MCF 10A (cell line): Measurements from ENCODE around the gene NME9. TPM values are rescaled to one million over a fixed set of nuclear protein-coding genes. Genes with fewer than 3 reads are reported as not detected.

Experiments used
- BruUV-seq: library from RNA; stranded (reverse); fragments of 400-500 nt; replicated peaks from 2 replicates; lab custom pipeline; 2021; lab: Mats Ljungman, UMichigan
- CTCF ChIA-PET: fragments of 300-600 bp; sonication (Branson Sonifier 250); formaldehyde crosslinking; extraction: SDS; loops from one replicate; lab custom pipeline; 2021; ENCODE audit warnings: antibody characterized with exemption, inconsistent platforms; lab: Yijun Ruan, JAX
- POLR2A ChIA-PET: fragments of 300-600, 350-650 bp; sonication (Branson Sonifier 250); formaldehyde crosslinking; extraction: SDS; loops from one replicate; lab custom pipeline; 2020; ENCODE audit warnings: antibody characterized with exemption, inconsistent platforms; lab: Yijun Ruan, JAX
- DNase-seq: peaks from one replicate; pipeline ENCODE4 v3.0.0-alpha.2; 2018; ENCODE audit not compliant: unreplicated experiment
- H3K27ac Mint-ChIP-seq: one replicate; pipeline ENCODE4 v1.8.0; 2022; ENCODE audit warnings: mild to moderate bottlenecking, low read depth, mixed read lengths; ENCODE audit not compliant: unreplicated experiment
- H3K27me3 Mint-ChIP-seq: one replicate; pipeline ENCODE4 v1.8.0; 2022; ENCODE audit warnings: mixed read lengths; ENCODE audit not compliant: insufficient read depth, unreplicated experiment
- H3K36me3 Mint-ChIP-seq: one replicate; pipeline ENCODE4 v1.8.0; 2022; ENCODE audit warnings: mild to moderate bottlenecking, moderate library complexity, mixed read lengths; ENCODE audit not compliant: insufficient read depth, unreplicated experiment
- H3K4me1 Mint-ChIP-seq: one replicate; pipeline ENCODE4 v1.8.0; 2022; ENCODE audit warnings: mixed read lengths; ENCODE audit not compliant: insufficient read depth, unreplicated experiment
- H3K4me3 Mint-ChIP-seq: one replicate; pipeline ENCODE4 v1.8.0; 2022; ENCODE audit warnings: mild to moderate bottlenecking, moderate library complexity, mixed read lengths; ENCODE audit not compliant: unreplicated experiment
- H3K9me3 Mint-ChIP-seq: one replicate; pipeline ENCODE4 v1.8.0; 2022; ENCODE audit warnings: mixed read lengths; ENCODE audit not compliant: unreplicated experiment
- intact Hi-C: fragments of 100-400 bp; cut with micrococcal nuclease; formaldehyde crosslinking; loops from 2 replicates; pipeline ENCODE4 v1.14.1; 2022
- total RNA-seq: library from RNA; stranded (reverse); gene quantifications from 2 replicates; pipeline ENCODE4 v1.2.3, GENCODE V29; 2022
- TF ChIP-seq, protein P1 (sequence below): fragments of 200-600 bp; IDR thresholded peaks from one replicate; pipeline ENCODE4 v1.8.0; 2022; ENCODE audit warnings: antibody characterized with exemption, mild to moderate bottlenecking; ENCODE audit not compliant: unreplicated experiment

Gene NME9
- total RNA-seq, 1 experiment from 2014 or later: not detected

DNA sequence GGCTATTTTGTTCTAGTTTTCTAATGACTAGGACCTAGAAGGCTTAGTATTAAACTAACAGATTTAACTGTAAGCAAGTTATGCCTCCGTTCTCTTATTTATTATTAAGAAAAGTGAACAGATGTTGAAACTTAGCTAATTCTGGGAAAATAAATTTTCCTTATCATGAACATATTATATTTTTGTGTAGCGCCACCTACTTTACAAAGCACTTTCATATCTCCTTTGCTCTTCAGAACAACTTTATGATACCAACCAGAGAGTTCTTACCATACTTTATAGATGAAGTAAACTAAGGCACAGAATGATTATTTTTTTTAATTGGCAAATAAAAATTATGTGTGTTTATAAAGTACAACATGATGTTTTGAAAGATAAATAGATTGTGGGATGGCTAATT is 59.4 kb downstream of the NME9 start:
- CTCF ChIA-PET: interaction anchor here (0.6 to 1.4 kb wide), 11 partner anchors 11 to 1164 kb away, joined by 3 to 6 read pairs (median 3); no protein-coding TSS in a partner anchor
- TF ChIP-seq, protein P1, sequence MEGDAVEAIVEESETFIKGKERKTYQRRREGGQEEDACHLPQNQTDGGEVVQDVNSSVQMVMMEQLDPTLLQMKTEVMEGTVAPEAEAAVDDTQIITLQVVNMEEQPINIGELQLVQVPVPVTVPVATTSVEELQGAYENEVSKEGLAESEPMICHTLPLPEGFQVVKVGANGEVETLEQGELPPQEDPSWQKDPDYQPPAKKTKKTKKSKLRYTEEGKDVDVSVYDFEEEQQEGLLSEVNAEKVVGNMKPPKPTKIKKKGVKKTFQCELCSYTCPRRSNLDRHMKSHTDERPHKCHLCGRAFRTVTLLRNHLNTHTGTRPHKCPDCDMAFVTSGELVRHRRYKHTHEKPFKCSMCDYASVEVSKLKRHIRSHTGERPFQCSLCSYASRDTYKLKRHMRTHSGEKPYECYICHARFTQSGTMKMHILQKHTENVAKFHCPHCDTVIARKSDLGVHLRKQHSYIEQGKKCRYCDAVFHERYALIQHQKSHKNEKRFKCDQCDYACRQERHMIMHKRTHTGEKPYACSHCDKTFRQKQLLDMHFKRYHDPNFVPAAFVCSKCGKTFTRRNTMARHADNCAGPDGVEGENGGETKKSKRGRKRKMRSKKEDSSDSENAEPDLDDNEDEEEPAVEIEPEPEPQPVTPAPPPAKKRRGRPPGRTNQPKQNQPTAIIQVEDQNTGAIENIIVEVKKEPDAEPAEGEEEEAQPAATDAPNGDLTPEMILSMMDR: no peak
- no TSS peak for BruUV-seq
- no peaks in the 10 kb centered on the region for H3K9me3 Mint-ChIP-seq
- peaks cover 73% of the 10 kb centered on the region for H3K36me3 Mint-ChIP-seq
- intact Hi-C loops: loop anchor here (2.0 kb wide), 1 partner anchor 89 kb away; no protein-coding TSS in a partner anchor
- POLR2A ChIA-PET: interaction anchor here (0.6 kb wide), 1 partner anchor 95 kb away, joined by 4 read pairs; the partner anchor contains the start of gene DBR1
- H3K27ac Mint-ChIP-seq: no peak overlapping the region
- no peaks in the 10 kb centered on the region for H3K27me3 Mint-ChIP-seq
- no peak for DNase-seq
- H3K4me1 Mint-ChIP-seq: no peaks in the 10 kb centered on the region
- no peak overlapping the region for H3K4me3 Mint-ChIP-seq

DNA sequence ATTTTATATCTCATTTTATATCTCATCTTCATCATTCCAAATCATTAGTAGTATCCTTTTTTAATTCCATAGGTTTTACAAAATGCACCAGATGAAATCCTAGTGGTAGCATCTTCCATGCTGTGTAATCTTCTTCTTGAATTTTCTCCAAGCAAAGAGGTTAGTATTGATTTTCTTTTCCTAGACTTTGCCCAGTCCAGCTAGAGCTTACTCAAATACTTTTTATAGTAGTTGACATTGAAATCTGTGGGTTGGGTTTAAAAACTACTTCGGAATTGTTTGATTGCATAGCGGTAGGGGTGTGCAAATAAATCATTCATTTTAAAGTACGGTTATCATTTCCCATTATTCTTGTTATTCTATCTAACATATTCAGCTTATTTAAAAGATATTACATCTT is 62.6 kb downstream of the NME9 start:
- H3K9me3 Mint-ChIP-seq: no peaks in the 10 kb centered on the region
- peaks cover 59% of the 10 kb centered on the region for H3K36me3 Mint-ChIP-seq
- TF ChIP-seq, protein P1: no peak
- H3K4me1 Mint-ChIP-seq: no peaks in the 10 kb centered on the region
- ChIA-PET CTCF (interaction anchor here (0.6 to 0.7 kb wide), 2 partner anchors 105 to 151 kb away, joined by 3 read pairs; no protein-coding TSS in a partner anchor), POLR2A (no interaction called here)
- no peaks in the 10 kb centered on the region for H3K27me3 Mint-ChIP-seq
- BruUV-seq: no TSS peak
- no peak for DNase-seq
- H3K27ac Mint-ChIP-seq: no peak overlapping the region
- H3K4me3 Mint-ChIP-seq: no peak overlapping the region
- intact Hi-C loops: no loop called here

DNA sequence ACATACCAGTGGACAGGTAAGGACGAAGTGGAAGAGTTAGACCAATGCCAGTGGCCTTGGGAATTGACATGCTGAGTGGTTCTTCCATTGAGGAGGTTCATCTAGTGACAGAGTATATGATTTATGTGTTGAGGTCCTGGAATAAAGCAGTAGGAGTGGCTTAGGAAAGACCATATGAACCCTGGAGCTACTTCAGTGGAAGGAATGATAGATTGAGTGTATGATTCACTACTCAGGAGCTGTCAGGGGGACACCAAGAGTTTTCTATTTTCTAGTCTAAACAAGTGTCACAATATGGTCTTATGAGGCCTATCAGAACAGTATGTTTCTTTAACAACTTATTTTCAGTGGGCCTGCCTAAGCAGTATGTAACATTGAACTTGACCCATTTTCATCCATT is 63.9 kb downstream of the NME9 start:
- no TSS peak for BruUV-seq
- POLR2A ChIA-PET: no interaction called here
- Mint-ChIP-seq H3K4me3 (no peak overlapping the region), H3K4me1 (no peaks in the 10 kb centered on the region), H3K27me3 (no peaks in the 10 kb centered on the region), H3K36me3 (peaks cover 54% of the 10 kb centered on the region), H3K9me3 (no peaks in the 10 kb centered on the region), H3K27ac (no peak overlapping the region)
- TF ChIP-seq, protein P1: no peak
- no peak for DNase-seq
- intact Hi-C loops: no loop called here
- CTCF ChIA-PET: interaction anchor here (0.9 to 1.9 kb wide), 3 partner anchors 11 to 650 kb away, joined by 3 to 6 read pairs (median 4); no protein-coding TSS in a partner anchor

DNA sequence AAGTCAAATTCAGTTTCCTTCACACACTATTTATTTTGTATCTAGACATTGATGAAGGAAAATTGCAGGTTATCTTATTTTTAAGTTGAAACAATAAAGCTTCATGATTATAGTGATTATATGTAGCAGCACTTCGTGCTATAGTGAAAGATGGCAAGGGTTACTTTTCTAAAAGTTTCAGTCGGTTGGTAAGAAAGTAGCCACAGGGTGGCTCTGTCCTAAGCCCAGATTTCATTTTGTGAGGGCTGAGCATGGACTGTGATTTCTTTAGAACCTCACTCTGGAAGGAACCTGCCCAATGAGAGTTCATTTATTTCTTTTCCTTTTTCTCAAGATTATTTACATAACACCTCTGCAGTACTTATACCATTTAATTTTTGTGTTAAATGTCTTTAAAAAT is 66.5 kb downstream of the NME9 start:
- Mint-ChIP-seq H3K27me3 (no peaks in the 10 kb centered on the region), H3K4me3 (no peak overlapping the region), H3K9me3 (no peaks in the 10 kb centered on the region), H3K36me3 (peaks cover 48% of the 10 kb centered on the region), H3K4me1 (no peaks in the 10 kb centered on the region), H3K27ac (no peak overlapping the region)
- intact Hi-C loops: no loop called here
- TF ChIP-seq, protein P1: no peak
- no peak for DNase-seq
- ChIA-PET CTCF (interaction anchor here (1.1 to 1.4 kb wide), 4 partner anchors 14 to 63 kb away, joined by 3 to 7 read pairs (median 4); no protein-coding TSS in a partner anchor), POLR2A (interaction anchor here (0.6 kb wide), 1 partner anchor 88 kb away, joined by 4 read pairs; the partner anchor contains the start of gene DBR1)
- BruUV-seq: no TSS peak
